Left ventricle myocardium inferior (tissue), 1 donor: ENCODE data around the gene CDKN1A. TPM values are rescaled to one million over a fixed set of nuclear protein-coding genes. Genes with fewer than 3 reads are reported as not detected.
A peak's percentile ranks its signal among the peaks of the same experiment; 100 is the strongest.

Experiments used
- DNase-seq: peaks from one replicate; pipeline ENCODE4 v3.0.0-alpha.2; 2020
- H3K27ac ChIP-seq: fragments of 200-600 bp; replicated peaks from 2 replicates; pipeline ENCODE4 v1.8.0; 2021
- H3K27me3 ChIP-seq: fragments of 200-600 bp; 2 replicates; pipeline ENCODE4 v1.8.0; 2021; ENCODE audit warnings: low read depth
- H3K36me3 ChIP-seq: fragments of 200-600 bp; 2 replicates; pipeline ENCODE4 v1.8.0; 2021
- H3K4me1 ChIP-seq: fragments of 200-600 bp; 2 replicates; pipeline ENCODE4 v1.8.0; 2021
- H3K4me3 ChIP-seq: fragments of 200-600 bp; 2 replicates; pipeline ENCODE4 v1.8.0; 2021; ENCODE audit warnings: mild to moderate bottlenecking, moderate library complexity
- H3K9me3 ChIP-seq: fragments of 200-600 bp; replicated peaks from 2 replicates; pipeline ENCODE4 v1.8.0; 2021
- CTCF ChIP-seq: fragments of 200-600 bp; IDR thresholded peaks from 2 replicates; pipeline ENCODE4 v1.8.0; 2021; ENCODE audit warnings: antibody characterized with exemption, mild to moderate bottlenecking, borderline replicate concordance
- intact Hi-C: fragments of 100-400 bp; cut with micrococcal nuclease; formaldehyde crosslinking; loops from one replicate; pipeline ENCODE4 v1.11.0; 2022
- long read RNA-seq: library from polyadenylated mRNA; unstranded; transcript quantifications from one replicate; pipeline ENCODE4 v2.0.0, GENCODE V29; 2021
- total RNA-seq: library from RNA; stranded (reverse); fragmentation: NEBNext Ultra II Directional; extraction: Animal tissue kit (Norgen Biotek cat#: 25700); gene quantifications from one replicate; pipeline ENCODE4 v1.2.1, GENCODE V29; 2021
- donor health status: DM: no; HTN: yes; CAD: no; lungs with severe emphysema.

CDKN1A gene
- total RNA-seq = 67.2 TPM
- long read RNA-seq, transcript CDKN1A-203 (3 exons, 2,267 nt) = minor isoform, 7 of 293 reads
- long read RNA-seq, transcript CDKN1A-201 (3 exons, 2,180 nt) = major isoform, 252 of 293 reads
- long read RNA-seq, partial matches to known transcripts = 19 of 293 reads
- long read RNA-seq, other reads (novel, unspliced or antisense) = 15 of 293 reads

- Histone ChIP-seq H3K4me3 (peak within 1 kb of the TSS; percentile 98), H3K9me3 (no peaks in the 10 kb centered on the region), H3K27me3 (no peaks in the 10 kb centered on the region), H3K27ac (peak within 1 kb of the TSS; percentile 99), H3K4me1 (peaks cover 72% of the 10 kb centered on the region), H3K36me3 (peaks cover 10% of the 10 kb centered on the region)
- no peak for TF ChIP-seq CTCF
- peak; percentile 92 for DNase-seq
- intact Hi-C loops = no loop called here
These were observed at the start of gene CDKN1A for GRCh38 chr6:36678488-36679042. Gene CDKN1A, plus strand, starts transcription at chr6:36678714. Its CDS starts 5,388 bp downstream, at chr6:36684102.

- Histone ChIP-seq H3K9me3 (no peaks in the 10 kb centered on the region), H3K27me3 (no peaks in the 10 kb centered on the region), H3K4me3 (no peak overlapping the region), H3K36me3 (no peaks in the 10 kb centered on the region), H3K27ac (peak overlapping the region; percentile 71), H3K4me1 (peaks cover 61% of the 10 kb centered on the region)
- intact Hi-C loops = loop anchor here (5.0 kb wide), 1 partner anchor 53 kb away; no protein-coding TSS in a partner anchor
- no peak for TF ChIP-seq CTCF
- no peak for DNase-seq
These were observed 48.7 kb upstream of the CDKN1A start for GRCh38 chr6:36629784-36630183.

GRCh38 chr6:36631326-36632011 is 47.0 kb upstream of the CDKN1A start:
- no peak for TF ChIP-seq CTCF
- Histone ChIP-seq H3K36me3 (no peaks in the 10 kb centered on the region), H3K4me3 (no peak overlapping the region), H3K4me1 (peaks cover 55% of the 10 kb centered on the region), H3K27ac (no peak overlapping the region), H3K27me3 (no peaks in the 10 kb centered on the region), H3K9me3 (no peaks in the 10 kb centered on the region)
- intact Hi-C loops = no loop called here
- DNase-seq = no peak

- H3K4me3 ChIP-seq = no peak overlapping the region
- no peaks in the 10 kb centered on the region for H3K27me3 ChIP-seq
- no peaks in the 10 kb centered on the region for H3K9me3 ChIP-seq
- intact Hi-C loops = no loop called here
- no peak for DNase-seq
- no peak for TF ChIP-seq CTCF
- no peaks in the 10 kb centered on the region for H3K36me3 ChIP-seq
- peaks cover 36% of the 10 kb centered on the region for H3K4me1 ChIP-seq
- peak overlapping the region; percentile 66 for H3K27ac ChIP-seq
These were observed 45.1 kb upstream of the CDKN1A start for GRCh38 chr6:36633370-36633769.

- Histone ChIP-seq H3K27ac (peak overlapping the region; percentile 66), H3K36me3 (no peaks in the 10 kb centered on the region), H3K9me3 (no peaks in the 10 kb centered on the region), H3K4me1 (peaks cover 31% of the 10 kb centered on the region), H3K27me3 (no peaks in the 10 kb centered on the region), H3K4me3 (no peak overlapping the region)
- TF ChIP-seq CTCF = no peak
- peak; percentile 70 for DNase-seq
- intact Hi-C loops = no loop called here
These were observed 44.6 kb upstream of the CDKN1A start for GRCh38 chr6:36633915-36634314.
